Measurements from ENCODE around the gene ZNF784.

The ZNF784 gene

DNA sequence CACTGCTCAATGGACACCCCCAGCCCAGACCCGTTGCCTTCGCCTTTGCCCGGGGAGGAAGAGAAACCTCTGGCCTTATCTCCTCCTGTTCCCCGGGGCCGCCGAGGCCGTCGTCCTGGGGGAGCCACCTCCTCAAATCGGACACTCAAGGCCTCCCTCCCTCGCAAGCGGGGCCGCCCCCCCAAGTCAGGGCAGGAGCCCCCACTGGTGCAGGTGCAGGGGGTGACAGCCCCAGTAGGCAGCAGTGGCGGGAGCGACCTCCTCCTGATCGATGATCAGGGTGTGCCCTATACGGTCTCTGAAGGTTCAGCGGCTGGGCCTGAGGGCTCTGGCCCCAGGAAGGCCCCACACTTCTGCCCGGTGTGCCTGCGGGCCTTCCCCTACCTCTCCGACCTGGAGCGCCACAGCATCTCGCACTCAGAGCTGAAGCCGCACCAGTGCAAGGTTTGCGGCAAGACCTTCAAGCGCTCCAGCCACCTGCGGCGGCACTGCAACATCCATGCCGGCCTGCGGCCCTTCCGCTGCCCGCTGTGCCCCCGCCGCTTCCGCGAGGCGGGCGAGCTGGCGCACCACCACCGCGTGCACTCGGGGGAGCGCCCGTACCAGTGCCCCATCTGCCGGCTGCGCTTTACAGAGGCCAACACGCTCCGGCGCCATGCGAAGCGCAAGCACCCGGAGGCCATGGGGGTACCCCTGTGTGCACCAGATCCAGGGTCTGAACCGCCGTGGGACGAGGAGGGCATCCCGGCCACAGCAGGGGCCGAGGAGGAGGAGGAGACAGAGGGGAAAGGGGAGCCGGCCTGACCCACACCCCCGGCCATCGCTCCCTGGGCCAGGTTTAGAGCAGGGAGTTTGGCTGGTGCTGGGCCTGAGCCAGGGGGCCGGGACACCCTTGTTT, 22.0 kb downstream of the ZNF784 start:
- no peak for DNase-seq (ENCODE audit: low read depth)

GRCh38 chr19:55601084-55601483, 23.3 kb downstream of the ZNF784 start:
- no peak for DNase-seq (ENCODE audit: low read depth)

DNA sequence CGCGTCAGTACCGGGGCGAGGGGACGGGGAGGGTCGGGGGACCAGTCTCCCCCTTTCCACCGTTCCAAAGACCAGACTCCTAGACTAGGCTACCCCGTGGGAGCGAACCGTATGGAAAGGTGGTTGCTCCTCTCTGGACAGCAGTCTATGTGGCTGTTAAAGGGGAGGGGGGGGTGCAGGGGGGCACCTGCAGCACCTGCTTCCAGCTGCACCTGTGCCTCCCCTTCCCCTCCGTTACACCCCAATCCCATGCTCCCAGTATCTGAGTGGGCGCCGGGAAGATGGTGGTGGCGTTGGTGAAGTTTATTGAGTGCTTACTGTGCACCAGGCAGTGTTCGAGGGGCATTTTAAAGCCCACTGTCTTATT, 23.7 kb downstream of the ZNF784 start:
- DNase-seq (ENCODE audit: low read depth), result no peak

DNA sequence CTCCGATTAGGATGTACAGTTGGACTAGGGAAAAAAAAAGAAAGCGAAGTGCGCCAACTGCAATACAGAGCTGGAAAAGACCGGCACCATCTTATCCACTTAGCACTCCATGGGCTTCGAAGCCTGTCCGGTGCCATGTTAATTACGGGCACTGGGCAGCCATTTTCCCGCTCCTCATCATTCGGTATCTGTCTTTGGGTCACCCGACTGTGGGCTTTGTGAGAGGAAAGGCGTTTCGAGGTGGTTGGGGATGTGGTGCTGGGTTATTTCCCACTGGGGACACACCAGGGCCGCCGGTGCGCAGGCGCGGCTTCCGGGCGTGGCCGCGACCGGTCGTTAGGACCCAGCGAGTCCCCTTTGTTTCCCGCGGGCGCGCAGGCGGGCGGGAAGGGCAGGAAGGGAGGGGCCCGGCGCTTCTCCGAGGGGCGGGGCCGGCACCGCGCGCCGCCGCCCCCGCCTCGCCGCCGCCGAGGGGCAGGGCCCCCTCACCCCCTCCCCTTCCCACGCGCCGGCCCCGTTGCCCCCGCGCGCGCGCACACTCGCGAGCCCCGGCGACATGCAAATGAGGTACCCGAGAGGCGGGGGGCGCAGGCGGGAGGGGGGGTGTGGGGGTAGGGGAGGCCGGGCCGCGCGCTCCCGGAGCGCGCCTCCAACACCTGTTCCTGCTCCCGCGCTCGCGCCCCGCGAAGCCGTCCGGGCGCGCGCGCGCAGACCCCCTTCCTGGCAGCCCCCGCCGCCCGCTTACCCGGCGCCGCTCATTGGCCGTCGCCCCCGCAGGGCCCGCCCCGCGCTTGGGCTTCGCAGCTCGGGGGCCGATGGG, 24.3 kb downstream of the ZNF784 start, which contains the start of gene ZNF524:
ZNF524 (plus strand) TSS at position 447 of the 820 bp plus-strand sequence. CDS start 1,825 bp downstream, outside the sequence.
- DNase-seq (ENCODE audit: low read depth), result peak; percentile 82

GRCh38 chr19:55599468-55599841, 24.9 kb downstream of the ZNF784 start, which contains the start of gene FIZ1:
Gene FIZ1, minus strand, starts transcription at chr19:55599517. Its CDS starts 1,652 bp downstream, at chr19:55597865.
- DNase-seq (ENCODE audit: low read depth), result peak; percentile 98

DNA sequence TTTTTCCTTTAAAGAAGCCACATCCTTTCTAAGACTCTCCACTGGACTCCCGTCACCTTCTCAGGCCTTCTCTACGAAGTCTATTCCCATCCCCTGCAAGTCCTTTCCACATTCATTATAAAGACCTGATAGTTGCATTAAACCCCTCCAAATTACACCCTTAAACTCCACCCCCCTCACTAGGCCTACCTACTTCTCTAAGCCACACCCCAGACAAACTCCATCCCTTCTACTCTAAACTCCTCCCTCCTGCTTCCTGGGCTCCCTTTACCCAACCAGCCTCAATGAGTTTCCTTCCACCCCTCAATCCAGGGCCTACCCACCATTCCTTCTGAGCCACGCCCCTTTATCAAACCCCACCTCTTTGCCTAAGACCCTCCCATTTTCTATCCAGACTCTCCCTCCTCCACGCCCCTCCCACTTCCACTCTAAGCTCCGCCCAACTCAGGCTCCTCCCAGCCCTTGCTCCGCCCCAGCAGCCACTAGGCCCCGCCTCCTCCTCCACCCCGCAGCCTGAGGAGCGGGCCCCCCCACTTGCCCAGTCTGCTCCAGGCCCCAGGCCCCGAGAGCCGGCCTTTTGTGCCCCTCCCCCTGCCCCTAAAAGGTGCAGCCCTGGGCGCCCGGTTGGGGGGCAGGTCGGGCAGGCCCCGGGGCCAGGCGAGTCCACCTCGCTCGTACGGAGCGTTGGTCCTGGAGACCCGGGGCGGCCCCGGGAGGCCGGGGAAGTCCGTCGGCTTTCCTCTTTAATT, 25.5 kb downstream of the ZNF784 start:
- peak; percentile 85 for DNase-seq (ENCODE audit: low read depth)

DNA sequence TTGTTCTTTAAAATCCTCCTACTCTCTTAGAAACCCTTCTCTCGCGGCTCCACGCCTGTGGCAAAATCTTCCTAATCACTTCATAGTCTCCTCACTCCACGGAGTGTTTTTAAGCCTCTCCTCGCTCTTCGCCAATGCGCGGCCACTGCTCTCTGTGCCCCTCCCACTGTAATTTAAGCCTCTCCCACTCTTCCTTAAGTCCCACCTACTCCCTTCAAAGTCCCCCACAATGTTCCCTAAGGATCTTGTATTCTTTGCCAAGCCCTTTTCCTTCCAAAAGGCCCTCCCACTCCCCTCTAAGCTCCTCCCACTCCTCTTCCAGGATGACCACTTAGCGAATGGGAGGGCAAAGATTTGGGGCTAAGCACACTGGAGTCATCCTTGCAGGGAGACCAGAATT, 26.3 kb downstream of the ZNF784 start:
- DNase-seq (ENCODE audit: low read depth), result no peak

DNA sequence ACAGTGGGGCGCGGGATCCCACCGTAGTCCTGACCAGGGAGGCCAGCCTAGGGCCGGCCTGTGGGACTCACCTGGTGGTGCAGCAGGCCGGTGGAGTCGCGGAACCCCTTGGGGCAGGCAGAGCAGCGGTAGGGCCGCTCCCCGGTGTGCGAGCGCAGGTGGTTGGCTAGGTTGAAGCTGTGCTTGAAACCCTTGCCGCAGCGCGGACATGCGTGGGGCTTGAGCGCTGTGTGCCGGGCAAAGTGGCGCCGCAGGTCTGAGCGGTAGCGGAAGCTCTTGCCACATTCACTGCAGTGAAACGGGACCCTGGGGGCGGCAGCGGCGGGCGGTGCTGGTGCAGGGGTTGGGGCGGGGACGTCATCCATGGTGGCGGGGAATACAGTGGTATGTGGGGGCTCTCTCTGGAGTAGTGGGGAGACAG, 26.9 kb downstream of the ZNF784 start:
- no peak for DNase-seq (ENCODE audit: low read depth)

DNA sequence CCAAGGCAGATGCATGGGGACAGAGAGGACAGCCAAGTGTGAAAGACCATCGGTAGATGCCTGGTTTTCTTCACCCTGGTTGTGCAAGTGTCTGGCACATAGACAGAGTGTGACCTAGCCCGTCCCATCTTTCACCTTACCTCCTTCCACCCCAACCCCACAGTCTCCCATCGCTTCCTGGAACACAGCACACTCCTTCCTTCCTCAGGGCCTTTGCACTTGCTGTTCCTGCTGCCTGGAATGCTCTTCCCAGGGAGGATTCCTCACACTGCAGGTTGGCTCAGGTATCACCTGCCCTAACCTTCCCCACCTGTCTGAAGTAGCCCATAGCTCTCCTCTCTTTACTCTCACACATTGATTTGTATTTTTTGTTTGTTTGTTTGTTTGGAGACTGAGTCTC, 28.1 kb downstream of the ZNF784 start:
- no peak for DNase-seq (ENCODE audit: low read depth)

GRCh38 chr19:55594996-55595545, 29.3 kb downstream of the ZNF784 start:
- no peak for DNase-seq (ENCODE audit: low read depth)

DNA sequence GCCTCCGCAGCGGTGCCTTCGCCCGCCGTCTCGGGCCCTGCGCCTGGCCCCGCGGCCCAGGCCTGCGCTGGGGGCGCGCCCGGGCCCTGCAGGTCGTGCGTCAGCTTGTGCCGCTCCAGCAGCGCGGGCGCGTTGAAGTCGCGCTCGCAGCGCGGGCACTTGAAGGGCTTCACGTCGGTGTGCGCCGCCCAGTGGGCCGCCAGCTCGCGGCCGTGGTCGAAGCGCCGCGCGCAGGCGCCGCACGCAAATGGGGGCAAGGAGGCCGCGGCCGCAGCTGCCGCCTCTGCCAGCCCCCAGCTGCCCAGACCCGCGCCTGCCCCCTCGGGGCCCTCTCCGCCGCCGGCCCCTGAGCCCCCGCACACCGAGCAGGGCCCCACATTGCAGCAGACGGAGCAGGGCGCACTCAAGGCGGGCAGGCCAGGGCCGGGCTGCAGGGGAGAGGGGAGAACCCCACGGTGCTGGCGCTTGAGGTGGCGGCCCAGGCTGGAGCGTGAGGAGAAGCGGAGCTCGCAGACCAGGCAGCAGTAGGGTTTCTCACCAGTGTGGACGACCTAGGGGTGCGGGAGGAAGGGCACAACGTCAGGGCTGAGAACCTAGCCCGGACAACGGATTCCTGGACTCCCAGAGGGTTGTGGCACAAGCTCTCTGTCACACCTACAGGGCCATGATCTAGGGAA, 31.1 kb downstream of the ZNF784 start:
- DNase-seq (ENCODE audit: low read depth), result no peak

DNA sequence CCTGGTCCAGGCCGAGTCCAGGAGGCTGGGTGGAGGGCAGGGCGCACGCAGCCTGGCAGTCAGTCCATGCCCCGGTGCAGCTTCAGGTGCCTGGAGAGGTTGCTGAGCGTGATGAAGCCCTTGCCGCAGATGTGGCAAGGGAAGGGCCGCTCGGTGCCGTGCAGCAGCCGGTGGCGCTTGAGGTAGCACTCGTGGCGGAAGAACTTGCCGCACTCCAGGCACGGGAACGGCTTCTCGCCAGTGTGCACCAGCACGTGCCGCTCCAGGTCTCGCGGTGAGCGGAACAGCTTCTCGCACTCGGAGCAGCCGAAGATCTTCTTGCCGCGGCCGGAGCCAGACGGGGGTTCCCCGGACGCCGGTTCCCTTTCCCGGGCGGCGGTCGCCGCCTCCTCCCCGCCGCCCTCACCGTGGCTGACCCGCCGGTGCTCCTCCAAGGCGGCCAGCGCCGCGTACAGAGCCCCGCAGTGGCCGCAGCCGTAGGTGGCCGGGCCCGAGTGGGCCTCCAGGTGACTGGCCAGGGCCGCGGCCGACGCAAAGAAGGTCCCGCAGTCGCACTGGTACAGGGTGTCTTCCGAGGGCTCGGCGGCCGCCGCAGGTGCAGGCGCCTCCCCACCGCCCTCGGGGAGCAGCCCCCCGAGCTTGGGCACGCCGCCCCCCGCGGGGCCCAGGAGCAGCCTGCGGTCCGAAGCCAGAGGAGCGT, 31.8 kb downstream of the ZNF784 start:
- no peak for DNase-seq (ENCODE audit: low read depth)

GRCh38 chr19:55591555-55591954, 32.8 kb downstream of the ZNF784 start:
- DNase-seq (ENCODE audit: low read depth), result no peak

GRCh38 chr19:55590617-55591016, 33.7 kb downstream of the ZNF784 start:
- DNase-seq (ENCODE audit: low read depth), result no peak

- DNase-seq (ENCODE audit: low read depth), result no peak
Measured at GRCh38 chr19:55590109-55590508, 34.3 kb downstream of the ZNF784 start.

DNA sequence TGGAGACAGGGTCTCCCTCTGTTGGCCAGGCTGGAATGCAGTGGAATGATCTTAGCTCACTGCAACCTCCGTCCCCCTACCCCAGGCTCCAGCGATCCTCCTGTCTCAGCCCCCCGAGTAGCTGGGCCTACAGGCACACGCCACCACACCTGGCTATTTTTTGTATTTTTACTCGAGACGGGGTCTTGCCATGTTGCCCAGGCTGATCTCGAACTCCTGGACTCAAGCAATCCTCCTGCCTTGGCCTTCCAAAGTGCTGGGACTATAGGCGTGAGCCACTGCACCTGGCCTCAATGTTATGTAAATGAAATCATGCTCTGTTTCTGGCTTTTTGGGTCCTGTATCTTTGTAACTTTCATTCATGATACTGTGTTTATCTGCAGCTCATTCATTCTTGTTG, 35.6 kb downstream of the ZNF784 start:
- no peak for DNase-seq (ENCODE audit: low read depth)

GRCh38 chr19:55586976-55587668, 37.2 kb downstream of the ZNF784 start:
- peak; percentile 53 for DNase-seq (ENCODE audit: low read depth)

DNA sequence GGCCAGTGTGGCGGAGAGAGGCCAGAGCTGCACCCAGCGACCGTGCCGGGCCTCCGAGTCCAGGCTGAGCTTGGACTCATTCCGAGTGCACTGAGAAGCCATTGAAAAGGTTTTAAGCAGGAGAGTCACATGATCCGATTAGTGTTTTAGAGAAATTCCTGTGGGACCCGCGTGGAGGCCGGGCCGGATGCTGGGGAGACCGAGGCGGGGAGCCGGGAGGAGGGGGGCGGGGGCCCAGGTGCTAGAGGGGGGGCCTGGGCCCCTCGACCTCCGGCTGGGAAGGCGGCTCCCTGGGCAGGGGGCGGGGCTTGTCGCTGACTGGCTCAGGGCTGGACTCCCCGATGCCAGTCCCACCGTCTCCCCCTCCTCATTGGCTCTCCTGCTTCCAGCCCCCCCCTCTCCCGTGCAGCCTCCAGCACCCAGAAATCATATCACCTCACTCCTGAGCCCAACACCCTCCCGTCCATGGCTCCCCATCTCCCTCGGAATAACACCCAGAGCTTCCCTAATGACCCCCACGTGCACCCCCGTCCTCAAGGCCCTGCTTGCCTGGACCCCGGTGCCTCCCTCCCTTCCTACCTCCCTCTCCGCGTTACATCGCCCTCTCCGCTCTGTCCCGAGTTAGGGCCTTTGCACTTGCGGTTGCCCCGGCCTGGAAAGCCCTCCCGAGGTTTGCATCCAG, 38.6 kb downstream of the ZNF784 start:
- DNase-seq (ENCODE audit: low read depth), result no peak

DNA sequence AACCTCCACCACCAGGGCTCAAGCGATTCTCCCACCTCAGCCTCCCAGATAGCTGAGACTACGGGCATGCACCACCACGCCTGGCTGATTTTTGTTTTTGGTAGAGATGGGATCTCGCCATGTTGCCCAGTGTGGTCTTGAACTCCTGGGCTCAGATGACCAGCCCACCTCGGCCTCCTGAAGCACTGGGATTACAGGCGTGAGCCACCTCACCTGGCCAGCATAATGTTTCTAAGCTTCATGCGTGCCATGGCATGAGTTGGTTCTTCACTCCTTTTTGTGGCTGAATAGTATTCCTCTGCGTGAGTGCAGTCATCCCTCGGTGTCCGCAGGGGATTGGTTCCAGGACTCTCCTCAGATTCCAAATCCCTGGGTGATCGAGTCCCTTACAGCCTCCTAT, 39.5 kb downstream of the ZNF784 start:
- DNase-seq (ENCODE audit: low read depth), result no peak
